DMS153 treated with DMSO at 0.1 percent for 48 hours (cell line): ENCODE results near the gene MAEL.

Experiments used
- DNase-seq: peaks from one replicate; lab custom pipeline; 2025; ENCODE audit not compliant: unreplicated experiment; lab: John Stamatoyannopoulos, UW

MAEL gene

DNA sequence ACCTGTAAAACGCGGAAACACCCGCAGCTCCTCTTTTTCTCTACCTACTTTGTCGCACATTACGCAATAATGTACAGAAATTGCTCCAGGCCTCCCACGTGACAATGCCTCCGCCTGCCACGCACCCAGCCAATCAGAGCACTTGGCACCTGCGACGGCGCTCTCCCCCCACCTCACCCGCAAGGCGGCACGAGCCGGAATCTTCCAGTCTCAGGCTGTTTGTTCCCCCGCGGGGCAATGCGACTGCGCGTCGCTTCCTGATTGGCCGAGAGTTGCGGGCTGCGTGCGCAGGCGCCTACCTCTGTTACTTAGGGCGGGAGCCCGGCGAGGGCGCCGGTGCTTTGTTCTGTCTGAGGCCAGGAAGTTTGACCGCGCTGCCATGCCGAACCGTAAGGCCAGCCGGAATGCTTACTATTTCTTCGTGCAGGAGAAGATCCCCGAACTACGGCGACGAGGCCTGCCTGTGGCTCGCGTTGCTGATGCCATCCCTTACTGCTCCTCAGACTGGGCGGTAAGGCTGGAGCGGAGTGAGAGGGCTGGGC, at the start of gene MAEL:
MAEL (plus strand) TSS at position 307 of the 542 bp plus-strand sequence; CDS start at position 380, 73 bp downstream.
- DNase-seq: no peak

DNA sequence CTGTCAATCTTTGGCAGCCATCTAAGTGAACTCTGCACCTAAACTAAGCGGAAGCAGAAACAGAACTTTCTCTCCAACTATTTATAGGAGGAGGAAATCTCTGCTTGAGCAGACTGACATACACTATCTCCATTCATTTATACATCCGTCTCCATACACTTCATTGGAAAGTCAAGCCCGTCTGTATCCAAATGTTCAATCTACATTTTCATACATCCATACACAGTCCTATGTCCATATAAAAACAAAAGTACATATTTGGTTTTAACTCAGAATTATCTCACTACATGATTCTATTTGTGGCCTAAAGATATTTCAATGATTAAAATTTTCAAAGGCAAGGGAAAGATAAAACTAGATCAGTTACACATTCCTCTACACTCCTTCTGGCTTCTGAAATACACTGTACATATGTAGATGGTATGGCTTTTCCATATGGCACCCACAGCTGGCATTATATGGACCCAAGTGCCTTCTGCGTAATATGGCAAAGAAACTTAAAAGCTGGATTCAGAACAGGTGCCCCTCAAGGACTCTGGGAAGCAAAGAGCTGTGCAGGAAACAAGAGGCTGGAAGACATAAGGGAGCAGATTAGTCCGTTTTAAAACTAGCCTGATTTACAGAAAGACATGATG, 49.2 kb upstream of the MAEL start:
- DNase-seq: no peak

DNA sequence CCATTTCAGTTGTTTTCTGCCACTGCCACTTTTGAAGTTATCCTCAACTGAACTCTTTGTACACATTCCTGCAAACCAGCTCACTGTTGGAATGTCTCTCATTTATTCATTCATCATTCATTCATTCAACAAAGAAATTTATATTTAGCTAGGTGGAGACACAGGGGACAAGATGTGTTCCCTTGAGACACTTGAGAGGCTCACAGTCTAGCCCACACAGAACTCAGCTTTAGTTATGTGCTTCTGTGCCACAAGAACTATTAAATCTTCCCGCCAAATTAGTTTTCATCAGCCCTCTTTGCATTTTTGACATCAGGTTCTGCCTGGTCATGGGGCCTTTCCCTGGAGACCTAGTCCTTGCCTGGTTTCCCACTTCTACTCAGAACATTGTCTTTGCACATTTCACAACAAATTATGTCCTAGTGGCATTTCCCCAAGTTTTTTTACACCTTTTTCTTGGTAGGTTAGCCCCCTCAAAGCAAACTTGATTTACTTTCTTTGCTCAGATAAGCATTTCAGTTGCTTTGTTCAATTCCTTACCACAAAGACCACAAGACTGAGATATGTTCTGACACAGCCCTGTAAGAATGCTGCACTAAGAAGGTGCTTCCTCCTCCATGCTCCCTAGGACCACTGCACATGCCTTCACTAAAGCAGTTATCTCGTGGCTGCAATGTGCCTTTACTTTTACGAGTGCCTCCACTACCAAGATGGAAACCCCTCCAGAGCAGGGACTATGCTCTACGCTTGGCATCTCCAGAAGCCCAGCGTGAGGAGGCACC, 44.7 kb upstream of the MAEL start:
- no peak for DNase-seq

- peak; percentile 43 for DNase-seq
Observed at GRCh38 chr1:166947398-166948043, 41.6 kb upstream of the MAEL start.

- no peak for DNase-seq
Observed at GRCh38 chr1:166948856-166949350, 40.2 kb upstream of the MAEL start.

DNA sequence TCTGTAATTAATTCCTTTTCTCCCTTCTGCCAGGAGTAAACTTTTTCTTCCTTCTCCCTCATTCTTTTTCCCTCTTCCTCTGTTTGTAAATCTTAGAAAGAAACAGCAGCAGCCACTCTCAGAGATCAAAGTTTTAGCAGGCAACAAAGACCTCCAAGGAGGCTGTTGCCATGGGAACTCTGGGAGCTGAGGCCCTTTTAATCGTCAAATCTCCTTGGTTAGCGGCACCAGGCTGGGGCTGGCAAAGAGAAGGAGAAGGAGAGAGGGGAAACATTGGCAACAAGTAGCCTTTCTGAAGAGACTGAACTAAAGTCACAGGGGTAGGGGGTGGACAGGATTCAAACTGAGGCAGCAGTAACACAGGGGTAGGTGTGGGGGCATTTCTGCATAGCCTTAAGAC, 38.9 kb upstream of the MAEL start:
- no peak for DNase-seq

GRCh38 chr1:166951050-166951449, 38.0 kb upstream of the MAEL start:
- no peak for DNase-seq

DNA sequence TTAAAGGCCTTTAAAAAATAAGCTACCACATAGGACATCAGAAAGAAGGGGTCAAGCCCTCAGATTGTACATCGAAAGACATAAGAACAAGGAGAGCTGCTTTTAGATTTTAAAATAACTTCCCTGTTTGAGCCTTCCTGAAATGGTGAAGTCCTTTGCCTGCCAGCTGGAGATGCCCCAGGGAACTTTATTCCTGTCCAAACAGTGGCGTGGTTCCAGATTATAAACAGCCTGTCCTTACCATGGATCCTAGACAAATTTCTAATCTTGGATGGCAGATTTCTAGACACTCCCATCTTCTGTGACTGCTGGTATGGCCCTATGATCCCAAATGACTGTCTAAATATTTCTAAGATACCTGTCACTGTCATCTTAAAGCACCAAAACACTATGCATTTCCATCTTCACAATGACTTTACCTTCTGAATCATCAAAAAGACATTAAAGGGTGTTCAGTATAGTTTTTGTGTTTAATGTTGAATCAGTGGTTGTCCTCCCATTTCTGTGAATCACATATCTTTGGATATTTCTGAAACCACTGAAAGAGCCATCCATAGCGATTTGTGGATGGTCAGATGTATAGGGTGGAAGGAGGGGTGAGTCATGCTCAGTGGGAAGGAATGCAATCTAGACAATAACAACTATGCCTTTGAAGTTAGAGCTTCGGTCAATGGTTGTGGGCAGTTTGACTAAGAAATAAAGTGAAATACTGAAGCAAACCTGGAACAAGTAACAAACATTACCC, 36.9 kb upstream of the MAEL start:
- no peak for DNase-seq

- no peak for DNase-seq
Observed at GRCh38 chr1:166953491-166953890, 35.6 kb upstream of the MAEL start.

DNA sequence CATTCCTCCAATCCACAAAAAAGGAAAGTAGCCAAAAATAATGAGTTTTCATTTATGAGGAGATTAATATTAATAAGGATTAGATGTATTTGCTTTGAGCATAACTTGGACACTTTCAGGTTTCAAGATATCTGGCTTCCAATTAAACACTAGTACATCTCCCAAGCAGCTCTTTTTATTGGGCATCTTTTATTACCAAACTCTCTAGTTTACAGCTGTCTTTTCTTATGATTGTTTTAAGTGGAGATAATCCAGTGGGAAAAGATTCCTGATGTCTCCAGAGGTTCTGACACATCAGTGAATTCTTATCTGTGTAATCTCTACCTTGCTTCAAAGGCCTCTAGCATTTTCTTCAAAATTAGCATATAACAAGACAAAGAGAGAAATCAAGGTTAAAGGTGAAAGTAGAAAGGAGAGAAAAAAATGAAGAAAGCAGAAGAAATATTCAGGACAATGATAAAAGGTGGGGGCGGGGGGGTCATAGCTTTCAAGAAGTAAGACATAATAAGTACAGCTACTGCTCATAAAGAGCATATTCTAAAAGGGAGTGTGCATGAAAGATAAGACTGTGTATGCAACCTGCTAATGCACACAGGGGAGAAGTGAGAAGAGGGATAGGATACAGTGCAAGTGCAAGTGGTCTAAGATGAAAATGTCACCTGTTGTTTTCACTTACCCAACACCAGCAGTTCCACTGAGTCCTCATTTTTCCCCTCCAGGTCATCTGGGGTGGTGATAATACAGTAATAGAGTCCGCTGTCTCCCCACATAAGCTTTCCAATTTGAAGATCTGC, 32.8 kb upstream of the MAEL start:
- DNase-seq: no peak

DNA sequence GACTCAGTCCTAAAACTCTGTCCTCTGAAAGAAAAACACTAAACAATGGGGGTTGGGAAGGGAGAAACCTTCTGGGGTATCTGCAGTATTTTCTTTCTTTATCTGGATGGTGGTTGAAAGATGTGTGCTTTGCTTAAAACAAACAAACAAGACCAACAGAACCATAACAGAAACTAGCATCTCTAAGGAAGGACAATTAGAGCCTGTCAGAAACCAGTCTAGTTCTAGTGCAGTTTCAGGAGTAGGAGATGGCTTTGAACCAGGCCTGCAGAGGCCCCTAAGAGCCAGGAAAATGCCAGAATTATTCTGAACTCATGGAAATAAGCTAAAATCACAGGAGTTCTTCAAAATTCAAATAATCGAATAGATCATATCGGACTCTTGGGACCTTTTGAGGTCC, 32.2 kb upstream of the MAEL start:
- no peak for DNase-seq

DNA sequence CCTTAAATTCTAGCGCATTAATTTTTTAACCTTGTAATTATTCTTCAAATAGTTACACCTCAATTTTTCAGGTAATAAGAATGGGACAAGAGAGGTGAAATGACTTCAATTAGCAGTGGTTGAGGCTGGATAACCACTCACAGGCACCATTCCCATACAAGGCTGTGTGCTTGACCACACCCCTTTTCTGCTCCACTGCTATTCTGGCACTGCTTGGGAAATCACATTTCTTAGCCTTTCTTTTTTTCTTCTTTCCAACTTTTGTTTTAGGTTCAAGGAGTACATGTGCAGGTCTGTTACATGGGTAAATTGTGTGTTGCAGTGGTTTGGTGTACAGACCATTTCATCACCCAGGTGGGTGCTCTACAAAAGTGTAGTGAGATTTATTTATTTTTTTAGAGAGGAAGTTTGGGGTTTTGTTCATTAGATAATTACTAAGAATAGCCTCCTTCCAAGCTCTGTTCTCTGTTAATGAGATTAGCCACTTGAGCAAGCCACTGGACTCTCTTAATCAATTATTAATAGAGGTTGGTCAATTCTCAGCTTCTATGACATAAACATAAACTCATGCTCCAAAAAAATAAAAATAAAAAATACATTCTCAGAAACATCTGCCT, 28.1 kb upstream of the MAEL start:
- DNase-seq: no peak

DNA sequence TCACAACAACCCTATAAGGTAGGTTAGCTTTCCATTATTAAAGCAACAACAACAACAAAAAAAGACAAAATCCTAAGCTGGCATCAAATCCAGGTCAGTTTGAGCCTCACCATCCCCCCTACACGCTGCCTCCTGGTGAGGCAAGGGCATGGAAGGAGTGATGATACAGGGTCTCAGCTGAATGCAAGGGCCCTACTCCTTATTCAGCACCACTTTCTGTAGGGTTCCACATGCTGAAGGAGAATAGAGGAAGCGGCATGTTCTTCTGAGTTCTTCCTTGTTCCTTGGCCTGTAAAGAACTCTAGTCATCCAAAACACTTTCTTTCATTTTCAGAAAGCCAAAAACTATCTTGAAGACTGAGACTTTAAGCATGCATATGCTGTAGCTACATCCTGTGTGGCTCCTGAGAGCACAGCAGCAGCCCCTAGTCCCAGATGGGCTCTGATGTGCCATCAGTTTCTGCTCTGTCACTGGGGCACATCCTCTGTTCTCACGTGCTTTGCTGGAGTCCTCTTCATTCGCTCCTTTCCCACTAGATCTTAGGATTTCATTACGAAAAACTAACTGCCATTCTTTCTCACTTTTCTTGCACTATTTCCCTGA, 19.9 kb upstream of the MAEL start:
- DNase-seq: no peak

- DNase-seq: no peak
Observed at GRCh38 chr1:166971252-166971651, 17.8 kb upstream of the MAEL start.

DNA sequence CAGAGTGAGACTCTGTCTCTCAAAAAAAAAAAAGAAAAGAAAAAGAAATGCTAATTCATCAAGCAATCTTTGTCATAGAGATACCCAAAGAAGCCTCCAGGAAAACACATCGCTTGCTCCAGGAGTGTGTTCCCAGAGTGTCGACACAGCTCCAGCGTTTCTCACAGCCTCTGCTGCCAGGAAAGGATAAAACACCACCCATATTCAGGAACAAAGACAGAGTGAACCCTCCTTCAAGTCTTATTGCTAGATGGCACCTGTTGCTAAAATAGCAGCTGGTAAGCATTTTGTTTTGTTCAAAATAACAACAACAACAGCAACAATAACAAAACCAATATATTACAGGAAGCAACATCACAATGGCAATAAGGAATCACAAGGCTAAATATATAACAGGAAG, 16.9 kb upstream of the MAEL start:
- DNase-seq: no peak

DNA sequence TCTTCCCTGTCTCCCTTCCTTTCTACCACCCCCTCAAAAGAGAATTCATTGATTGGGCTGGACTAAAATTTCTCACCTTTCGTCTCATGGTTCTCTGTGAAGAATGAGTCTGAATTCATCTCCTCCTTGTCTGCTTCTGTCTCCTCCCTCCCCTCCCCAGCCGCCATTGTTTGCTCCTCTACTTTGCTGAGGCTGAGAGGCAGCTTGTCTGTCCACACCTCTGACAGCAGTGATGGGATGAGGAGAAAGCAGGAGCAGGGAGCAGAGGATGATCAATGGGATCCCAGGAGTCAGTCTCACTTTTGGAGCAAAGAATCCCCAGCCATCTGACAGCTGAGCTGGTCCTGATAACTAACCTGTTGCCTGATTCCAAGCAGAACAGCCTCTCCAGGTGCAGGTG, 16.3 kb upstream of the MAEL start:
- DNase-seq: peak; percentile 44

DNA sequence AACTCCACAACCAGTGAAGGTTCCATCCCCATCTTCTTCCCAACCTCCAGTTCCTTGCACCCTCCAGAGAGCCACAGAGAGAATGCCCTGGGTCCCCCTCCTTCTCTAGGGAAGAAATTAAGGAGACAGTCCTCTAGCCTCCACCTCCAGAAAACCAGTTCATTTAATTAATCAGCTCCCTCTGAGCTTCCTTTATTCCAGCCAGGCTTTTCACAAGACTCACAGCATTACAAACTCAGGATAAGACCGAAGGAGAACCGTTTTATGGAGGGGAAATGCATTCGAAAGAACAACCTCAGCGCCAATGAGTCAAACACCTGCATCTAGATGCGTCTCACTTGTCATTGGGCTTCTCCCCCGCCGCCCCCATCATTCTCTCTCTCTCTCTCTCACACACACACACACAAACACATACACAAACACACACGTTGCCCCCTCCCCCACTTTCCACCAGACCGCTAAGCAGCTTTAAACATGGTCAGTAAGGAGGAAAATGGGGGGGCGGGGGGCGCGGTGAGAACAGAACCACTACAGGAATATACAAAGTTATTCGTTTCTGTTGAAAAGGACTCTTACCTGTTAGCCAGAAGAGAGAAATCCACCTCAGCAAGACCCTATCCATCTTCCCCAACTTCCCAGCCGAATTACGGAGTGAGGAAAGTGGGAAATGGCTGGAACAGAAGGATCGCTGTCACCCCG, 14.3 kb upstream of the MAEL start:
- DNase-seq: no peak

DNA sequence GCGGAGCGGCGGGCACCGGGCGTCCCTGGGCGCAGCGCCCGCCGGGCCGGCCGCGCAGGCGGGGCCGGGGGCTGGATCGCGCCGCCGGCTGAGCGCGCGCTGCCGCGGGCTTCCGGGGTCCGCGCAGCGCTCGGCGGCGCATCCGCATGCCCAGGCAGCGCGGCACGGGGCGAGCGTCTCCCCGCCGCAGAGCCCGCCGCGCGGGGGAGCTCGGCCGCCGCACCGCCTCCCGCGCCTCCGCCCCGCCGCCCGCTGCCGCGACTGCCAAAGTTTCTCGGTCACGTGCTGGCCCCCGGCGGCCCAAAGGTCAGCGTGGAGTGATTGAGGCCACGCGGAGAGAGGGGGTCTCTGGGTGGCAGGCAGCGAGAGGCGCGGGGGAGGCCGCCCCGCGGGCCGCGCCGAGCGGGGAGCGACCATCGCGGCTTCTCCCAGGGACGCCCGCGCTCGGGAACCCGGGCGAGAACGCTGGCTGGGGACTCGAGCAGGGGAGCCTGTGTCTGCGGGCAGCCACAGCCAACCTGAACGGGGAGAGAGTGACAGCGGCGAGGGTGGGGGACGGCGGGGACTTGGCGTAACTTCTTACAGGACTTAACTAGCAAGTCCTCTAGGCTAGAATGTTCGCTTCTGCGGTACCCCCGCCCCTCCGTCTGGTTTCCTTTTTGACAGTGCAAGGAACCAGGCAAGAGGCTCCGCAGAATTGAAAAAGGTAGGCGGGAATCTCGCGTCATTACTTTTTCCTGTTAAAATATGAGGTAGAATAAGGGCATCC, 13.5 kb upstream of the MAEL start, which contains the start of gene ILDR2:
ILDR2 (minus strand) TSS at position 180 of the 769 bp plus-strand sequence. CDS start 272 bp downstream, outside the sequence.
- DNase-seq: peak; percentile 51
